ENCODE measurements around the gene CCNB2.
A peak's percentile ranks its signal among the peaks of the same experiment; 100 is the strongest.

CCNB2 gene

GRCh38 chr15:59069430-59069829 is 35.5 kb upstream of the CCNB2 start:
- no peak overlapping the region for H3K4me2 ChIP-seq
- TF ChIP-seq CTCF (conservative IDR thresholded peaks at IDR 0.05; ENCODE audit: low read depth, low read length): no peak
- H2AFZ ChIP-seq (ENCODE audit: low read depth): no peak overlapping the region
- no peak overlapping the region for H3K27ac ChIP-seq
- no peak overlapping the region for H3K4me3 ChIP-seq (IDR thresholded peaks at IDR 0.05; ENCODE audit: insufficient read depth, low read depth, low read length)
- no peak overlapping the region for H3K9ac ChIP-seq
- no peaks in the 10 kb centered on the region for H4K20me1 ChIP-seq (ENCODE audit: insufficient read depth)
- no peaks in the 10 kb centered on the region for H3K79me2 ChIP-seq (ENCODE audit: insufficient read depth, low read depth)
- H3K27me3 ChIP-seq (ENCODE audit: insufficient read depth, low read depth): no peaks in the 10 kb centered on the region
- H3K4me1 ChIP-seq (ENCODE audit: low read depth, poor library complexity, severe bottlenecking): peaks cover 13% of the 10 kb centered on the region
- H3K36me3 ChIP-seq (ENCODE audit: insufficient read depth): 0 out of 2 replicates have a peak, but pooled peaks cover 4% of the 10 kb centered on the region

- H3K4me2 ChIP-seq: peak overlapping the region; percentile 26; the same call in 1 of the 2 replicates
- peaks cover 28% of the 10 kb centered on the region for H3K4me1 ChIP-seq (ENCODE audit: low read depth, poor library complexity, severe bottlenecking)
- H3K36me3 ChIP-seq (ENCODE audit: insufficient read depth): no peaks in the 10 kb centered on the region
- no peak overlapping the region for H3K4me3 ChIP-seq (IDR thresholded peaks at IDR 0.05; ENCODE audit: insufficient read depth, low read depth, low read length)
- no peaks in the 10 kb centered on the region for H3K27me3 ChIP-seq (ENCODE audit: insufficient read depth, low read depth)
- H2AFZ ChIP-seq (ENCODE audit: low read depth): no peak overlapping the region
- no peak overlapping the region for H3K9ac ChIP-seq
- H3K79me2 ChIP-seq (ENCODE audit: insufficient read depth, low read depth): no peaks in the 10 kb centered on the region
- H4K20me1 ChIP-seq (ENCODE audit: insufficient read depth): no peaks in the 10 kb centered on the region
- H3K27ac ChIP-seq: peak overlapping the region; percentile 23; the same call in 1 of the 2 replicates
- TF ChIP-seq CTCF (conservative IDR thresholded peaks at IDR 0.05; ENCODE audit: low read depth, low read length): no peak
Measured at GRCh38 chr15:59074607-59075006, 30.3 kb upstream of the CCNB2 start.

GRCh38 chr15:59087731-59088130 is 17.2 kb upstream of the CCNB2 start:
- Histone ChIP-seq H3K9ac (no peak overlapping the region), H2AFZ (ENCODE audit: low read depth) (no peak overlapping the region), H3K79me2 (ENCODE audit: insufficient read depth, low read depth) (no peaks in the 10 kb centered on the region), H4K20me1 (ENCODE audit: insufficient read depth) (no peaks in the 10 kb centered on the region), H3K27ac (no peak overlapping the region), H3K36me3 (ENCODE audit: insufficient read depth) (no peaks in the 10 kb centered on the region), H3K4me3 (IDR thresholded peaks at IDR 0.05; ENCODE audit: insufficient read depth, low read depth, low read length) (no peak overlapping the region), H3K4me1 (ENCODE audit: low read depth, poor library complexity, severe bottlenecking) (no peaks in the 10 kb centered on the region), H3K4me2 (no peak overlapping the region), H3K27me3 (ENCODE audit: insufficient read depth, low read depth) (no peaks in the 10 kb centered on the region)
- TF ChIP-seq CTCF (conservative IDR thresholded peaks at IDR 0.05; ENCODE audit: low read depth, low read length): no peak

- Histone ChIP-seq H3K4me3 (IDR thresholded peaks at IDR 0.05; ENCODE audit: insufficient read depth, low read depth, low read length) (no peak overlapping the region), H3K79me2 (ENCODE audit: insufficient read depth, low read depth) (no peaks in the 10 kb centered on the region), H3K27me3 (ENCODE audit: insufficient read depth, low read depth) (no peaks in the 10 kb centered on the region), H3K4me1 (ENCODE audit: low read depth, poor library complexity, severe bottlenecking) (no peaks in the 10 kb centered on the region), H3K27ac (no peak overlapping the region), H3K4me2 (no peak overlapping the region), H2AFZ (ENCODE audit: low read depth) (no peak overlapping the region), H4K20me1 (ENCODE audit: insufficient read depth) (no peaks in the 10 kb centered on the region), H3K9ac (no peak overlapping the region), H3K36me3 (ENCODE audit: insufficient read depth) (no peaks in the 10 kb centered on the region; the same call in 1 of the 2 replicates)
- no peak for TF ChIP-seq CTCF (conservative IDR thresholded peaks at IDR 0.05; ENCODE audit: low read depth, low read length)
Measured at GRCh38 chr15:59094077-59094476, 10.9 kb upstream of the CCNB2 start.
